ENCODE data around the gene CTBP2. TPM values are rescaled to one million over a fixed set of nuclear protein-coding genes. Genes with fewer than 3 reads are reported as not detected.
A peak's percentile ranks its signal among the peaks of the same experiment; 100 is the strongest.

Gene CTBP2
- total RNA-seq, 1 experiment from 2014 or later = 191 TPM

DNA sequence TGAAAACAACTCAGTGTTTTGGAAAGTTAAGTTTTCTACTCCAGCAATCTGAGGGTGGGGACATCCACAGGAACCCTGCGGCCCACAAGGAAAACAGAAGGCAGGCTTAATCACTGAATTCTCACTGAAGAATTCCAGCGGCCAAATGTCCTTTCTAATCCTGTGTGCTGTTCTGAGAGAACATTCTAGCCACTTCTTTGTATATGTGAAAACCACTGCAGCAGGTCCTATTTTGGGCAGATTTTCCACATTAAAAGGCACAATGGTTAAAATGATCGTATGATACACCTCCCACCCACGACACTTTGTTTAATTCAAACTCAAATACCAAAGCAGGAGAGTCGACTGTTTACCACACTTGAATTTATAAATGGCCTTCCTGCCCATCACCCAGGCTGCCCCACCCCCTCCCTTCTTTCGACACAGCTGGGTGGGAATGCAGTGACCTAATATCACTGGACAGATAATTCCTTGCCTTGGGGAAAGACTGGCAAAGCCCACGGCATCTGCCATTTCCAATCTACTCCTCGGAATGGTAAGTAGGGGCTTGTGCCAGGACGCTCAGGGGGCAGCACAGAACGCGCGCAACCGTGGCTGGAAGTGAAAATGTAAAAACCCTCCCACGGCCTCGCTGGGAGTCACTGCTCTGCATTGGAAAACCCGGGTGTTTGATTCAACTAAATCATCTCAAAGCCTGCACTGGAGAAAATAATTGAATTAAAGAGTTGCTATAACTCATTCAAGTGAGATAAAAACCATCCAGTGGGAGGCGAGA lies 67.0 kb downstream of the CTBP2 start:
- Mint-ChIP-seq H3K4me1 (peaks cover 82% of the 10 kb centered on the region), H3K27ac (peak overlapping the region; percentile 77), H3K36me3 (peaks cover 12% of the 10 kb centered on the region; the same call in 1 of the 2 replicates), H3K4me3 (no peak overlapping the region), H3K27me3 (ENCODE audit: low read depth) (no peaks in the 10 kb centered on the region), H3K9me3 (no peaks in the 10 kb centered on the region)
- ChIA-PET CTCF (interaction anchor here (0.6 kb wide), 1 partner anchor 42 kb away, joined by 3 read pairs; no protein-coding TSS in a partner anchor), POLR2A (no interaction called here)
- ATAC-seq = no peak
- no peak for DNase-seq (ENCODE audit: low spot score)
- TF ChIP-seq ZSCAN18 (CRISPR knock-in tag; IDR thresholded peaks at IDR 0.05) (no peak), AFF4 (CRISPR knock-in tag; IDR thresholded peaks at IDR 0.05; ENCODE audit: borderline replicate concordance) (no peak), ATF1 (CRISPR knock-in tag; IDR thresholded peaks at IDR 0.05) (no peak), CDX4 (CRISPR knock-in tag; IDR thresholded peaks at IDR 0.05; ENCODE audit: borderline replicate concordance) (no peak), ZBTB21 (CRISPR knock-in tag; IDR thresholded peaks at IDR 0.05; ENCODE audit: borderline replicate concordance) (no peak), CREM (CRISPR knock-in tag; IDR thresholded peaks at IDR 0.05) (no peak), IRF2 (CRISPR knock-in tag; IDR thresholded peaks at IDR 0.05; ENCODE audit: borderline replicate concordance, low read depth) (no peak), NR2C2 (CRISPR knock-in tag; IDR thresholded peaks at IDR 0.05) (no peak), STAT6 (CRISPR knock-in tag; conservative IDR thresholded peaks at IDR 0.05; ENCODE audit: low read depth) (no peak)
- TF ChIP-seq, protein P1, sequence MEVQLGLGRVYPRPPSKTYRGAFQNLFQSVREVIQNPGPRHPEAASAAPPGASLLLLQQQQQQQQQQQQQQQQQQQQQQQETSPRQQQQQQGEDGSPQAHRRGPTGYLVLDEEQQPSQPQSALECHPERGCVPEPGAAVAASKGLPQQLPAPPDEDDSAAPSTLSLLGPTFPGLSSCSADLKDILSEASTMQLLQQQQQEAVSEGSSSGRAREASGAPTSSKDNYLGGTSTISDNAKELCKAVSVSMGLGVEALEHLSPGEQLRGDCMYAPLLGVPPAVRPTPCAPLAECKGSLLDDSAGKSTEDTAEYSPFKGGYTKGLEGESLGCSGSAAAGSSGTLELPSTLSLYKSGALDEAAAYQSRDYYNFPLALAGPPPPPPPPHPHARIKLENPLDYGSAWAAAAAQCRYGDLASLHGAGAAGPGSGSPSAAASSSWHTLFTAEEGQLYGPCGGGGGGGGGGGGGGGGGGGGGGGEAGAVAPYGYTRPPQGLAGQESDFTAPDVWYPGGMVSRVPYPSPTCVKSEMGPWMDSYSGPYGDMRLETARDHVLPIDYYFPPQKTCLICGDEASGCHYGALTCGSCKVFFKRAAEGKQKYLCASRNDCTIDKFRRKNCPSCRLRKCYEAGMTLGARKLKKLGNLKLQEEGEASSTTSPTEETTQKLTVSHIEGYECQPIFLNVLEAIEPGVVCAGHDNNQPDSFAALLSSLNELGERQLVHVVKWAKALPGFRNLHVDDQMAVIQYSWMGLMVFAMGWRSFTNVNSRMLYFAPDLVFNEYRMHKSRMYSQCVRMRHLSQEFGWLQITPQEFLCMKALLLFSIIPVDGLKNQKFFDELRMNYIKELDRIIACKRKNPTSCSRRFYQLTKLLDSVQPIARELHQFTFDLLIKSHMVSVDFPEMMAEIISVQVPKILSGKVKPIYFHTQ (CRISPR knock-in tag; IDR thresholded peaks at IDR 0.05) = no peak
- TF ChIP-seq, protein P2, sequence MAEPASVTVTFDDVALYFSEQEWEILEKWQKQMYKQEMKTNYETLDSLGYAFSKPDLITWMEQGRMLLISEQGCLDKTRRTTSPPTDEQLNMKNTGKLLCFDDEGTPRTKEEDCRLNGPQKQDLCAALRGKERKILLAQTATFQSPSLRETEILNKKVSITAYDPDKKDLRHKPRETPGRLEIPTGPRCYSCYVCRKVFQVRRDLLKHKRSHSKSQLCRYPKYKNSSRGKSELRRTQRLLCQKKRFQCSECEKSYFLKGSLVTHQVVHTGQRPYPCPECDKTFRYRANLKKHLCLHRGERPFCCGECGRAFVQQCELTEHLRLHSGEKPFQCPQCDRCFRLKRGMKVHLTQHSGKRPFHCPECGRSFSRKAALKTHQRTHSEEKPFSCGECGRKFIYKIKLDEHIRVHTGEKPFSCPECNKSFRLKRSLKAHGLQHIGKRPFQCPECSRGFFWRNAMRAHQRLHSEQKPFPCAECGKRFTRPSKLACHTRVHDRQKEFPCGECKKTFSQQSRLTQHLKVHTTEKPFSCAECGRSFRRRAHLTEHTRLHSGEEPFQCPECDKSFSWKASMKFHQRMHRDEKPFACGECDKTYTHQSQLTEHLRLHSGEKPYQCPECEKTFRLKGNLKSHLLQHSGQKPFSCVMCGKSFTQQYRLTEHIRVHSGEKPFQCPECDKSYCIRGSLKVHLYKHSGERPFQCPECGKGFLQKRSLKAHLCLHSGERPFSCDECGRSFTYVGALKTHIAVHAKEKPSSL (CRISPR knock-in tag; conservative IDR thresholded peaks at IDR 0.05) = no peak

All from WTC11 (cell line).